ENCODE results near the gene SYNPO2.

The SYNPO2 gene

GRCh38 chr4:118935819-118936218, 47.2 kb downstream of the SYNPO2 start:
- no peak for DNase-seq (ENCODE audit: low read depth in 2 of 2)

- DNase-seq (ENCODE audit: low read depth in 2 of 2) = no peak
Observed at GRCh38 chr4:118936406-118936805, 47.8 kb downstream of the SYNPO2 start.

GRCh38 chr4:118939169-118939783, 50.6 kb downstream of the SYNPO2 start:
- no peak for DNase-seq (ENCODE audit: low read depth in 2 of 2)

GRCh38 chr4:118941149-118941548, 52.5 kb downstream of the SYNPO2 start:
- no peak for DNase-seq (ENCODE audit: low read depth in 2 of 2)

GRCh38 chr4:118941799-118942198, 53.1 kb downstream of the SYNPO2 start:
- no peak for DNase-seq (ENCODE audit: low read depth in 2 of 2)

- DNase-seq (ENCODE audit: low read depth in 2 of 2) = no peak
Observed at GRCh38 chr4:118942465-118942864, 53.8 kb downstream of the SYNPO2 start.

GRCh38 chr4:118947095-118947494, 58.4 kb downstream of the SYNPO2 start:
- no peak for DNase-seq (ENCODE audit: low read depth in 2 of 2)

- DNase-seq (ENCODE audit: low read depth in 2 of 2) = no peak
Observed at GRCh38 chr4:118948545-118949144, 60.0 kb downstream of the SYNPO2 start.

- DNase-seq (ENCODE audit: low read depth in 2 of 2) = no peak
Observed at GRCh38 chr4:118950224-118950623, 61.6 kb downstream of the SYNPO2 start.

GRCh38 chr4:118950929-118951570, 62.4 kb downstream of the SYNPO2 start:
- no peak for DNase-seq (ENCODE audit: low read depth in 2 of 2)

GRCh38 chr4:118953276-118953675, 64.6 kb downstream of the SYNPO2 start:
- no peak for DNase-seq (ENCODE audit: low read depth in 2 of 2)

GRCh38 chr4:118954246-118954645, 65.6 kb downstream of the SYNPO2 start:
- no peak for DNase-seq (ENCODE audit: low read depth in 2 of 2)

GRCh38 chr4:118955515-118955914, 66.9 kb downstream of the SYNPO2 start:
- DNase-seq (ENCODE audit: low read depth in 2 of 2) = no peak

- no peak for DNase-seq (ENCODE audit: low read depth in 2 of 2)
Observed at GRCh38 chr4:118957722-118958445, 69.2 kb downstream of the SYNPO2 start.

- no peak for DNase-seq (ENCODE audit: low read depth in 2 of 2)
Observed at GRCh38 chr4:118962540-118962939, 73.9 kb downstream of the SYNPO2 start.

GRCh38 chr4:118964891-118965411, 76.3 kb downstream of the SYNPO2 start:
- DNase-seq (ENCODE audit: low read depth in 2 of 2) = no peak

GRCh38 chr4:118967393-118967792, 78.7 kb downstream of the SYNPO2 start:
- DNase-seq (ENCODE audit: low read depth in 2 of 2) = no peak

GRCh38 chr4:118968005-118968404, 79.4 kb downstream of the SYNPO2 start:
- DNase-seq (ENCODE audit: low read depth in 2 of 2) = no peak

GRCh38 chr4:118968813-118969212, 80.2 kb downstream of the SYNPO2 start:
- no peak for DNase-seq (ENCODE audit: low read depth in 2 of 2)

GRCh38 chr4:118969359-118969758, 80.7 kb downstream of the SYNPO2 start:
- no peak for DNase-seq (ENCODE audit: low read depth in 2 of 2)

- DNase-seq (ENCODE audit: low read depth in 2 of 2) = no peak
Observed at GRCh38 chr4:118972167-118972566, 83.5 kb downstream of the SYNPO2 start.

GRCh38 chr4:118973295-118973694, 84.6 kb downstream of the SYNPO2 start:
- no peak for DNase-seq (ENCODE audit: low read depth in 2 of 2)
